IMR-90 (cell line): Measurements from ENCODE around the gene CHMP5. TPM values are rescaled to one million over a fixed set of nuclear protein-coding genes. Genes with fewer than 3 reads are reported as not detected.

Experiments
- ATAC-seq: fragments of 200-7000 bp; cut with Tn5 transposase; 2 replicates; pipeline ENCODE4 v1.9.1; 2020; ENCODE audit warnings: low read depth, mild to moderate bottlenecking, moderate library complexity
- BruUV-seq: library from RNA; stranded (reverse); fragments of 400-500 nt; replicated peaks from 2 replicates; lab custom pipeline; 2021; lab: Mats Ljungman, UMichigan
- CTCF ChIA-PET: fragments of 300-600 bp; formaldehyde crosslinking; extraction: SDS; loops from one replicate; lab custom pipeline; 2021; ENCODE audit warnings: antibody characterized with exemption; lab: Yijun Ruan, JAX
- POLR2A ChIA-PET: fragments of 300-600 bp; sonication (Branson Sonifier 250); formaldehyde crosslinking; loops from one replicate; lab custom pipeline; 2022; ENCODE audit warnings: antibody characterized with exemption; ENCODE audit not compliant: unreplicated experiment; lab: Charles Lee
- DNase-seq: peaks from one replicate; pipeline ENCODE4 v3.0.0; 2013
- H2AFZ ChIP-seq: replicated peaks from 2 replicates; pipeline ENCODE3; 2013; ENCODE audit warnings: low read length, mild to moderate bottlenecking; ENCODE audit not compliant: poor library complexity
- H2AK5ac ChIP-seq: 2 replicates; pipeline ENCODE4 v1.6.1; 2013; ENCODE audit warnings: low read depth, low read length, inconsistent platforms
- H2AK9ac ChIP-seq: replicated peaks from 2 replicates; pipeline ENCODE3; 2013; ENCODE audit warnings: mild to moderate bottlenecking, low read depth, low read length, moderate library complexity; ENCODE audit not compliant: poor library complexity
- H2BK120ac ChIP-seq: 2 replicates; pipeline ENCODE4 v1.6.1; 2013; ENCODE audit warnings: low read depth, low read length, inconsistent platforms
- H2BK15ac ChIP-seq: 3 replicates; pipeline ENCODE4 v1.6.1; 2013; ENCODE audit warnings: low read depth, low read length, inconsistent platforms
- H2BK20ac ChIP-seq: 2 replicates; pipeline ENCODE4 v1.6.1; 2013; ENCODE audit warnings: low read depth, mild to moderate bottlenecking, inconsistent platforms, low read length, moderate library complexity
- H2BK5ac ChIP-seq: 2 replicates; pipeline ENCODE4 v1.6.1; 2013; ENCODE audit warnings: mild to moderate bottlenecking, low read depth, low read length, inconsistent platforms; ENCODE audit not compliant: poor library complexity, severe bottlenecking
- H3K14ac ChIP-seq: replicated peaks from 2 replicates; pipeline ENCODE4 v1.6.1; 2013; ENCODE audit warnings: low read depth, low read length, inconsistent platforms
- H3K18ac ChIP-seq: 2 replicates; pipeline ENCODE4 v1.6.1; 2013; ENCODE audit warnings: low read depth, low read length, control low read depth
- H3K23ac ChIP-seq: 2 replicates; pipeline ENCODE4 v1.6.1; 2013; ENCODE audit warnings: low read depth, low read length, inconsistent platforms
- H3K27ac ChIP-seq: 2 replicates; pipeline ENCODE4 v1.5.1; 2013; ENCODE audit warnings: mild to moderate bottlenecking, control low read depth, low read length; ENCODE audit not compliant: insufficient read depth
- H3K27me3 ChIP-seq: 2 replicates; pipeline ENCODE4 v1.6.1; 2013; ENCODE audit warnings: low read length; ENCODE audit not compliant: control insufficient read depth, insufficient read depth
- H3K36me3 ChIP-seq: 2 replicates; pipeline ENCODE4 v1.6.1; 2013; ENCODE audit warnings: low read length, mixed read lengths; ENCODE audit not compliant: control insufficient read depth, insufficient read depth
- H3K4ac ChIP-seq: 2 replicates; pipeline ENCODE4 v1.6.1; 2013; ENCODE audit warnings: low read depth, low read length, inconsistent platforms
- H3K4me1 ChIP-seq: 2 replicates; pipeline ENCODE4 v1.6.1; 2013; ENCODE audit warnings: low read length, mixed read lengths; ENCODE audit not compliant: control insufficient read depth, insufficient read depth
- H3K4me2 ChIP-seq: 2 replicates; pipeline ENCODE4 v1.6.1; 2013; ENCODE audit warnings: low read depth, mild to moderate bottlenecking, control low read depth, low read length, moderate library complexity
- H3K4me3 ChIP-seq: 2 replicates; pipeline ENCODE4 v1.5.1; 2013; ENCODE audit warnings: low read depth, mild to moderate bottlenecking, control low read depth, low read length, moderate library complexity; ENCODE audit not compliant: insufficient read depth
- H3K56ac ChIP-seq: 2 replicates; pipeline ENCODE4 v1.6.1; 2013; ENCODE audit warnings: low read length, inconsistent platforms; ENCODE audit not compliant: insufficient read depth; ENCODE audit errors: extremely low read depth
- H3K79me1 ChIP-seq, 2 experiments: 2 replicates each; pipeline ENCODE4 v1.6.1; 2013; ENCODE audit warnings: low read length in 2 of 2, inconsistent platforms in 1 of 2, low read depth in 1 of 2
- H3K9ac ChIP-seq: 2 replicates; pipeline ENCODE4 v1.6.1; 2013; ENCODE audit warnings: low read depth, low read length, control low read depth
- H3K9me1 ChIP-seq: 2 replicates; pipeline ENCODE4 v1.6.1; 2013; ENCODE audit warnings: low read length, inconsistent platforms; ENCODE audit not compliant: insufficient read depth
- H3K9me3 ChIP-seq: 2 replicates; pipeline ENCODE4 v1.6.1; 2013; ENCODE audit warnings: low read length; ENCODE audit not compliant: control insufficient read depth, insufficient read depth
- H4K20me1 ChIP-seq: 2 replicates; pipeline ENCODE4 v1.6.1; 2013; ENCODE audit warnings: low read length, inconsistent platforms; ENCODE audit not compliant: insufficient read depth
- H4K5ac ChIP-seq: 2 replicates; pipeline ENCODE4 v1.6.1; 2013; ENCODE audit warnings: mild to moderate bottlenecking, low read depth, low read length, control low read depth
- H4K8ac ChIP-seq, 2 experiments: 2 replicates each; pipeline ENCODE4 v1.6.1; 2013; ENCODE audit warnings: low read depth in 2 of 2, low read length in 2 of 2, control low read depth in 1 of 2, inconsistent platforms in 1 of 2
- H4K91ac ChIP-seq: 2 replicates; pipeline ENCODE4 v1.6.1; 2013; ENCODE audit warnings: low read depth, low read length, inconsistent platforms; ENCODE audit not compliant: insufficient read depth
- CHD1 ChIP-seq: IDR thresholded peaks from 2 replicates; pipeline ENCODE4 v1.6.1; 2012; ENCODE audit warnings: low read depth, low read length, improper control_type of control experiment
- WGBS, 2 experiments: methylation state at CpG; one replicate each; pipeline versions ENCODE4 v1.1.5 to v1.1.7; 2013; ENCODE audit warnings: missing lambda C conversion rate in 2 of 2; ENCODE audit not compliant: insufficient read length in 1 of 2; ENCODE audit errors: extremely low coverage in 2 of 2; 5-methylcytosine and 5-hydroxymethylcytosine counted together
- dilution Hi-C: fragments of 300-500 bp; cut with HindIII; formaldehyde crosslinking; loops from one replicate; pipeline ENCODE4 v1.14.3; 2018; ENCODE audit warnings: low sequenced_read_pairs; ENCODE audit not compliant: unreplicated experiment
- in situ Hi-C: fragments of 300-500 bp; cut with MboI; formaldehyde crosslinking; loops from 3 replicates; pipeline ENCODE4 v1.14.3; 2019; ENCODE audit warnings: low sequenced_read_pairs, inconsistent platforms, mixed read lengths
- intact Hi-C: fragments of 100-400 bp; cut with micrococcal nuclease; formaldehyde crosslinking; loops from 2 replicates; pipeline ENCODE4 v1.10.0; 2022
- polyA plus RNA-seq, 3 experiments: library from polyadenylated mRNA; depleted of rRNA; stranded (reverse); fragments of >200 nt; gene quantifications; 2 replicates each; pipeline ENCODE4 v1.2.3, GENCODE V29; 2012; ENCODE audit warnings: low replicate concordance in 1 of 3
- total RNA-seq: library from RNA; depleted of rRNA; stranded (reverse); fragments of >200 nt; gene quantifications from 2 replicates; pipeline ENCODE4 v1.2.3, GENCODE V29; 2012
- TF ChIP-seq, protein P1 (sequence below): fragments of 150-350 bp; IDR thresholded peaks from 2 replicates; pipeline ENCODE4 v1.6.1; 2016; ENCODE audit warnings: low read depth, mild to moderate bottlenecking, low read length, moderate library complexity, borderline replicate concordance

Gene CHMP5
- total and polyA plus RNA-seq, 2 of the 4 experiments (the other 2 are of a cell fraction), result 70.6 to 80.8 TPM

DNA sequence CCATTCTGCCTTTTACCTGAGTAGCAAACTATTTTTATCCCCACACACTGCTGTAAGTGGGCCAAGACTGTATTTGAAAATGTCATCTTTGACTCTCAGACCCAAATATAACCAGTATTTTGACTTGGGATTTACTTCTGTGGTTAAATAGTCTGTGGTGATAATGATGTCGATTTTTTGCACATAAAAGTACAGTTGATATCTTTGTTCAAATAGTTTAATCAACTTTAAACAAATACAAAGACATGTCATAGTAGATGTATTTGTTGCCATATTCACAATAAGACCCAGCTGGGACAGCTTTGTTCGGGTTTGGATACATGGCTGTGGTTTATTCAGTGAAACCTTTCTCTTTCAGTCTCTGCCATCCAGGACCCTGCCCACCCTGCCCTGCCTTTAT, 45.9 kb downstream of the CHMP5 start:
- TF ChIP-seq, protein P1, sequence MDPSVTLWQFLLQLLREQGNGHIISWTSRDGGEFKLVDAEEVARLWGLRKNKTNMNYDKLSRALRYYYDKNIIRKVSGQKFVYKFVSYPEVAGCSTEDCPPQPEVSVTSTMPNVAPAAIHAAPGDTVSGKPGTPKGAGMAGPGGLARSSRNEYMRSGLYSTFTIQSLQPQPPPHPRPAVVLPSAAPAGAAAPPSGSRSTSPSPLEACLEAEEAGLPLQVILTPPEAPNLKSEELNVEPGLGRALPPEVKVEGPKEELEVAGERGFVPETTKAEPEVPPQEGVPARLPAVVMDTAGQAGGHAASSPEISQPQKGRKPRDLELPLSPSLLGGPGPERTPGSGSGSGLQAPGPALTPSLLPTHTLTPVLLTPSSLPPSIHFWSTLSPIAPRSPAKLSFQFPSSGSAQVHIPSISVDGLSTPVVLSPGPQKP, result no peak
- TF ChIP-seq CHD1, result no peak
- H3K27ac ChIP-seq, result no peak overlapping the region
- peak overlapping the region; percentile 84 for H2BK5ac ChIP-seq
- H3K27me3 ChIP-seq, result no peaks in the 10 kb centered on the region
- H3K14ac ChIP-seq, result 0 out of 2 replicates have a peak overlapping the region, but pooled peaks have one; percentile 6
- no CpG with 5 or more reads among the region's 2 CpGs for WGBS, 2 experiments
- H2BK15ac ChIP-seq, result peak overlapping the region; percentile 48; the same call in 2 of the 3 replicates
- H3K79me1 ChIP-seq, result peaks cover 18 to 52% of the 10 kb centered on the region in 2 experiments
- ChIA-PET CTCF (no interaction called here), POLR2A (no interaction called here)
- peak overlapping the region; percentile 22; the same call in 1 of the 2 replicates for H2BK20ac ChIP-seq
- H3K4me2 ChIP-seq, result no peak overlapping the region
- DNase-seq (no peak), ATAC-seq (no peak)
- no peak overlapping the region for H2AK9ac ChIP-seq
- H4K20me1 ChIP-seq, result peaks cover 8% of the 10 kb centered on the region; the same call in 1 of the 2 replicates
- H4K91ac ChIP-seq, result no peak overlapping the region
- H3K4ac ChIP-seq, result peak overlapping the region; percentile 15; the same call in 1 of the 2 replicates
- no TSS peak for BruUV-seq
- H2AK5ac ChIP-seq, result no peak overlapping the region
- peaks cover 51% of the 10 kb centered on the region for H3K36me3 ChIP-seq
- H3K4me3 ChIP-seq, result no peak overlapping the region
- intact Hi-C loops, result no loop called here
- H3K4me1 ChIP-seq, result peaks cover 5% of the 10 kb centered on the region; the same call in 1 of the 2 replicates
- H3K9me1 ChIP-seq, result peaks cover 18% of the 10 kb centered on the region; the same call in 1 of the 2 replicates
- H3K18ac ChIP-seq, result peak overlapping the region; percentile 61; the same call in 1 of the 2 replicates
- in situ Hi-C loops, result no loop called here
- no peak overlapping the region for H2AFZ ChIP-seq
- peak overlapping the region; percentile 1; the same call in 1 of the 2 replicates for H2BK120ac ChIP-seq
- H4K5ac ChIP-seq, result no peak overlapping the region; the same call in 1 of the 2 replicates
- no peak overlapping the region for H4K8ac ChIP-seq
- no peak overlapping the region for H3K9ac ChIP-seq
- no peak overlapping the region for H3K56ac ChIP-seq
- dilution Hi-C loops, result no loop called here
- H3K23ac ChIP-seq, result no peak overlapping the region
- no peaks in the 10 kb centered on the region for H3K9me3 ChIP-seq
